SK-MEL-5 (cell line): ENCODE data around the gene MYBL2. TPM values are rescaled to one million over a fixed set of nuclear protein-coding genes. Genes with fewer than 3 reads are reported as not detected.
"Not testable (repeated sequence)": the region's sequence is repeated elsewhere in the genome, so short reads cannot be mapped to it uniquely, and the experiment has no call there.

ENCODE experiments used
- DNase-seq: peaks from one replicate; pipeline ENCODE4 v3.0.0-alpha.2; 2016; ENCODE audit warnings: low read depth, low spot score
- in situ Hi-C: cut with HindIII; loops from 2 replicates; pipeline ENCODE4 v1.10.0; 2016; ENCODE audit warnings: low sequenced_read_pairs, high pct_unique_total_duplicates, low pct_unique_long_range_greater_than_20kb
- total RNA-seq: library from RNA; depleted of rRNA; stranded (reverse); fragments of >200 nt; shearing (Covaris generic); gene quantifications from 2 replicates; pipeline ENCODE4 v1.2.3, GENCODE V29; 2014

MYBL2 gene
- total RNA-seq, 1 experiment from 2014 or later, result 10.4 TPM

DNA sequence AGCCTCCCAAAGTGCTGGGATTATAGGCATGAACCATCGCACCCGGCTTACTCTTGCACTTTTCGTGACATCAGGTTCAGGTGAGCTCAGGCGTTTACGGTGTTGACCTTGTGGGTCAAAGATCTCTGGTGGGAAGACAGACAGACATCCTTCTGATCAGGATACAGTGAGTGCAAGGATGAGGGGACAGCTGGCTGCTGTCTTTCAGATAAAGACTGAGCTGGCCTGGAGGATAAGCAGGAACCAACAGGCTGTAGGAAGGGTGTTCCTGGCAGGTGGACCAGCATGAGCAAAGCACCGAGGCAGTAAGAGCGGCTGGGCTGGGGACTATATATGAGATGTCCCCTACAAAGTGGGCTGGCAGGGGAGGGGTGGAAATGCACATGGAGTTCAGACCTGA is 71.0 kb downstream of the MYBL2 start:
- in situ Hi-C loops, result no loop called here
- DNase-seq, result no peak

DNA sequence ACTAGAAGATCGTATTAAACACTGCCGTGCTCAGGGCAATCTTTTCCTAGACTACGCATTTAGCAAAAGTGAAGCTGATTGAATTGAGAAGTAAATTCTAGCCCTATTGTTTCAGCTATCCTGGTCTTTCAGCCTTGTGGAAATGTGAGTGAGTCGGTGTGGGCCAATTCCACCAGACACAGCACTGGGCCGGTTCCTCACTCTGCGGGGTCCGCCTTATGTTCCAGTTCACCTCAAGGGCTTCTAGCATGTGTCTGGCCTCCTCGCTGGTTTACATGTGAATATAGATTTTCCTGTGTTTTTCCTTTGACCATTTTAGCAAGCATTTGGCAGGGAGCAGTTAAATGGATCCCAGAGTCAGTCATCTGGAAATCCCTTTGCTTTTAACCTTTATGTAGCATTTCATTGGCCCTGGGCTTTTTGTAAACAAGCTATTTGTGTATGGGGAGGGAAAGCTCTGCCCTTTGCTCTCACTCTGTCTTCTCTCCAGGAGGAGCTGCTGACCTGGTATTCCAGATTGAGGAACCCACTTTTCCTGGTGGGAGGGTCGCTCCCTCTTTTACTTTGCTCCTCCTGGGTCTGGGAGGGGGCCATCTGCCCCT is 72.3 kb downstream of the MYBL2 start:
- DNase-seq, result no peak
- in situ Hi-C loops, result no loop called here

DNA sequence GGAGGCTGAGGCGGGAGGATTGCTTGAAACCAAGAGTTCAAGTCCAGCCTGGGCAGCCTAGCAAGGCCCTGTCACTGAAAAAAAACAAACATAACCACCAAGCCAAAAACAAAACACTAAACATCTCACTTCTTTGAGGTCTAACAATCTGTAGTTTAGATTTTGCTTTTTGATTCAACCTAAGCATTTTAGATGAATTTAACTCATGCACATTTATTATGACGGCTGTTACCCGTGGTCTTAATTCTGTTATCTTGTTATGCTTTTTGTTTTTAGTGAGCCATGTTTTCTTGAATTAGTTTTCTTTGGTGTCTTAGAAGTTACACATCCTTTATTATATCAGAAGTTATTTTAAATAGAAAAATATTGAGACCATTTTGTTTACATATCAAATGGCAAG is 73.7 kb downstream of the MYBL2 start:
- in situ Hi-C loops, result no loop called here
- DNase-seq, result no peak

DNA sequence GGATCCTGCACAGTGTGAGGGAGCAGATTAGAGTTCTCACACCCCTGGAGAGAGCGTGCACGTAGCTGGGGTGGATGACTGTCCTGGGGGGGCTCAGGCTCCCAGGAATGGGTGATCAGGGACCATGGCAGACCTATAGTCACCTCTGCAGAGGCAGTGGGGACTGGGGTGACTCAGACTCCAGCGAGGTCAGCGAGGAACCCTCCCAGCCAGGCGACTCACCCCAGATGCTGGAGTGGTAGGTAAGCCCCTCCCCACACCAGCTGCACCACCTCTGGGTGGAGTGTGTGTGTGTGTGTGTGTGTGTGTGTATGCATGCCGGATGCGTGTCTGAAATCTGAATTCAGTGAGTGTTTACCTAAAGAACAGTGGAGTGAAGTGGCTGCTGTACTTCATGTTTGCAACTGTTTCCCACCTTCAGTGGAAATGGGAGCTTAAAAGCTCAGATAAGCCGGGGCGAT is 77.3 kb downstream of the MYBL2 start:
- DNase-seq, result no peak
- in situ Hi-C loops, result no loop called here

DNA sequence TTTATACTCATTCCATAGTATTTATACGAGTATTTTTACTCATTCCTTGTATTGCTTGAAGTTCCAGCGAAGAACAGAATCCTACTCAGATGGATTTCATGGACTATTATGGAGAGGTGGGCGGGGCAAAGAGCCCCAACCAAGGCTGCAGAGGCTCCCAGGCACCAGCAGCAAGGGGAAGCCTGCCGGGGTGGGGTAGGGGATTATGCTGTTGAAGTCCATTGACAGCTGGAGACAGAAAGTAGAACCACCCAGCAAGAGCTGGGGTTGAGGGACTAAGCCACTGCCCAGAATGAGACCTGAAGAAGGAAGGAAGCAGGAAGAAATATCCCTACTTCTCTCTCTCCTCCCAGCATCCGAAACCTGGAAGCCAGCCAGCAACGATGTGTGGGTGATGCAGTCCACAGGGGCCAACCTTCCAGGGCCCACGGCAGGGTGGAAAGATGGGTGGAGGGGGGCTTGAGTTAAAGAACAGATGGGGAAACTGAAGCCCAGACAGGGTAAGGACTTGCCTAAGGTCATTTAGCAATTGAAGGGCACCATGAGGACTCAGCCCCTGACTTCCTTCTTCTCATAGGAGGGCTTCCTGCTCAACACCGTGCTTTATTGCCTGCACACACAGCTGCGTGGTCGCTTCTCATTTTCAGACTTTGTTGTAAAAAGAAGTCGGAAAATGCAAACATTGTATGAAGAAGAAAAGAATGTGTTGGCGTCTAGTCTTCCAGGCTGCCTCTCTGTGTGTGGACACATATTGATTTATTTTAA is 78.2 kb downstream of the MYBL2 start:
- no peak for DNase-seq
- in situ Hi-C loops, result no loop called here

DNA sequence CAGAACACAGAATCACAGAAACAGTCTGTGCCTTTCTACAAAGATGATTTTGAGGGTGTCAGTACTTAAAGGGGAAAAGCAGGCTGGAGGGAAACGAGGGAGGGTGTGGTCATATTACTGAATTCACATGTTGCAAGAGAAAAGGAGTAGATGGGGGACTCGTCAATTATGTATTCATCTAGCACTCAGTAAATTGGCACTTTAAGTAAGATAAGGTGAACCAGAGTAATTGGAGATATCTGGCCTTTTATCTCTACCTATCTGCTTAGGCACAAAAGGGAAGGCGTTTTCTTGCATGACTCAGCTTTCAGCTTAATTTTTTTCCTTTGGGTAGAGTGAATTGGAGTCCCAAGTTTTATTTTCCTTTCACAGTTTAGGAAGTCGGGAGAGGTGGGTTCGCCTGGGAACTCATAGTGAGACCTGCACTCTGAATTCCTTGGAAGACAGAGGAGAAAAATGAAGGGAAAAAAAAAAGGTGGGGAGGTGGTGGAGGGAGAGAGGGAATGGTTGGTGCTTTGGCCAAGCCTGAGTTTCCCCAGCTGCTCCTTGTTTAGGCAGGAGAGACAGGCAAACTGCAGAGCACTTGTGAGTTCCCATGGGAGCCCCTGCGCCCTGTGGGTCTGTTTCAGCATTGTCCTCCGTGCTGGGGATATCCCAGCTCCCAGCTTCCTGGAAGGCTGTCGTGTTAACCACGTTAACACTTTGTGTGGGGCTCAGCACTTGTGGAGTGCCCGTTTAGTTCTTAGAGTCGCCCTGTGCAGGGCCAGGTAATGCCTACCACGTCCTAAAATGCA is 79.6 kb downstream of the MYBL2 start:
- no peak for DNase-seq
- in situ Hi-C loops, result no loop called here

DNA sequence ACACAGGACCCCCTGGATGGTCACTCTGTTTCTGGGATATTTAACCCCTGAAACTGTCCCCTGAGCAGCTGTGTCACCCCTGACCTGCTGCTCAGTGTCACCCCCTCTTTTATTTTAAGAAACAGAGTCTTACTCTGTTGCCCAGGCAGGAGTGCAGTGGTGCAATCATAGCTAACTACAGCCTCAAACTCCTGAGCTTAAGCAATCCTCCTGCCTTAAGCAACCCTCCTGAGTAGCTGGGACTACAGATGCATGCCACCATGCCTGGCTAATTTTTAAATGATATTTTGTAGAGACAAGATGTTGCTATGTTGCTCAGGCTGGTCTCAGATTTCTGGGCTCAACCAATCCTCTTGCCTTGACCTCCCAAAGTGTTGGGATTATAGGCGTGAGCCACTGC is 81.4 kb downstream of the MYBL2 start:
- in situ Hi-C loops, result no loop called here
- DNase-seq, result no peak

DNA sequence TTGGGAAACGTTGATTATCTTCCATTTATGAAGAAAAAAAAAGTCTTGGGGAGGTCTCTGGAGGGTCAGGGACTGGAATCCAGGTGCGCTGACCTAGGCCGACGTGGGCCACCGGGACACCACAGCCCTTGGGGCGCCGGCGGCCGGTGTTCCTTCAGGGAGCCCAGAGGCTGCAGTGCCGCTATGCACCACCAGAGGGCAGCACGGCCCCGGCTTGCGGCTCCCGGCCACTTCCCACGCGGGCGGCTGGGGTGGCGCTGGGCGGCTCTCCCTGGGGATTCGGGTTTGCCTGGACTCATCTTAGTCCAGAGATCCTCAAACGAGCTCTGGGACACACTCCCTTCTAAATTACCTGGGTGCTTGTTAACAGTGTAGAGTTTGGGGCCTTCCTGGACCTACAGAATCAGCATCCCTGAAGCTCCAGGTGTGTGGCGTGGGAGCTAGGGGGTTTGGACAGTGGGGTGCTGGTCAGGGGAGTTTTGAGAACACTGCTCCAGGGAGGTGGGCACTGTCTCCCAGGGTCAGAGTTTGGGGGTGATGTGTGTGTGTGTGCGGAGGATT is 82.9 kb downstream of the MYBL2 start:
- in situ Hi-C loops, result no loop called here
- peak; percentile 59 for DNase-seq

DNA sequence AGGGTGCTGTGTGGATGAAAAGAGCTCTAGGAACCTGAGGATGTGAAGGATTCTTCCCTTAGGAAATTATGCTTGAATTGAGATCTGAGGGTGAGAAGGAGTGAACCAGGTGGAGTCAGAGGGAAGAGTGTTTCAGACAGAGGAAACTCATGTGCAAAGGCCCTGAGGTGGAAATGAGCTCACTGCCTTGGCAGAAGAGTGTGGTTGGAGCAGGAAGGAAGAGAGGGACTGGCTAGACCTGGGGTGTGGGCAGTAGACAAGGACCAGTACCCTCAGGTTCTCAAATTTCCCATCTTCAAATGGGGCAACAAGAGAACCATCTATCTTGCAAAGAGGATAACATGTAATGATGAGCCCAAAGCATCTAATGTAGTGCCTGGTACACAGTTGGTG is 83.9 kb downstream of the MYBL2 start:
- in situ Hi-C loops, result no loop called here
- DNase-seq, result no peak

DNA sequence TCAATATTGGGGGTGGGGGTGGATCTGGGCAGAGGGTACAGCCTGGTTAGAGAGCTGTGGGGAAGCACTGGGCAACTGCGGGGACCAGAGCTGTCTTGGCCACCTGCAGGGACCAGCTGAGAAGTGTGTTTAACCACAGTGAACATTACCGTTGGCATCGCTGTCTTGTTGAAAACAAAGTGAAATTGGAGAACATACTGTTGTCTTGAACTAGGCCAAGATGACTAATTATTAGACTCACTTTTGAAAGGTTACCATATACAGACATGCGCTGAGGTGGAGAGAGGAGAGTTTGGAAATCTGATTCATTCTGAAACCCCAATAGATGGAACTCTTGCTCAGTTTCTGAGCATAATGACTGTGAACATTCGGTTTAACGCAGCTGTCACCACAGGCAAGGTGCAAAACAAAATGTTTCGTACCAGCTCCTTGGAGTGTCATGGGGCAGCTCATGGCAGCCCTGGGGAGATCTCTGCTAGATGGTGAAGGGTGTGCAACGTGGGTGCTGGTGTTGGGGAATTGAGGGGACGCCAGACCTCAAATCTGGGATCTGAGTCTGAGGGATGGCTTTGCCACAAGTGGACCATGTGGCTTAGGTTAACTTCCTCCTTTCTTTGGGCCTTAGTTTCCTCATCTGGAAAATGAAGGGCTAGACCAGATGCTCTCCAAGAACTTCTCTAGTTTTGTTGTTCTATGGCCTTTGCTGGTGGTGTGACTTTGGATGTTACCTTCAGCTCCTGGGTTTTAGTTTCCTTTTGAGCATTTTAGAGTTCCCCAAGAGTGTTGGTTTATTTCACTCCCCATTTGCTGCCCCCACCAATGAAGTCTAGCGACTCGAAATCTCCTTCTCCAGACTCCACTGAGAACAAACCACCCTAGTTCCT is 84.5 kb downstream of the MYBL2 start:
- in situ Hi-C loops, result no loop called here
- DNase-seq, result no peak

DNA sequence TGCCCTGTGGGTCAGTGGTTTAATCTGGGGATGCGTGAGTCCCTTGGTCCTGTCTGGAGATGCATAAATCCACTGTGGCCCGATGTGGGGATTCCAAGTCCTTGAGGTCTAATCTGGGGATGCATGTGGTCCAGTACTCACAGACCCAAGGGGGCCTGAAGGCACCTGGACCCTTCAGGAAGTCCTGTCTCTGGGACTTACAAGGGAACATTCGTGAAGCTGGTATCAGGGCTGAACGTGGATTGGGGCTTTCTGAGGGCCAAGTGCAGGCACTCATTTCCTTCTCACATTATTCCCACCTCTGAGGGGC is 85.1 kb downstream of the MYBL2 start:
- no peak for DNase-seq
- in situ Hi-C loops, result no loop called here

DNA sequence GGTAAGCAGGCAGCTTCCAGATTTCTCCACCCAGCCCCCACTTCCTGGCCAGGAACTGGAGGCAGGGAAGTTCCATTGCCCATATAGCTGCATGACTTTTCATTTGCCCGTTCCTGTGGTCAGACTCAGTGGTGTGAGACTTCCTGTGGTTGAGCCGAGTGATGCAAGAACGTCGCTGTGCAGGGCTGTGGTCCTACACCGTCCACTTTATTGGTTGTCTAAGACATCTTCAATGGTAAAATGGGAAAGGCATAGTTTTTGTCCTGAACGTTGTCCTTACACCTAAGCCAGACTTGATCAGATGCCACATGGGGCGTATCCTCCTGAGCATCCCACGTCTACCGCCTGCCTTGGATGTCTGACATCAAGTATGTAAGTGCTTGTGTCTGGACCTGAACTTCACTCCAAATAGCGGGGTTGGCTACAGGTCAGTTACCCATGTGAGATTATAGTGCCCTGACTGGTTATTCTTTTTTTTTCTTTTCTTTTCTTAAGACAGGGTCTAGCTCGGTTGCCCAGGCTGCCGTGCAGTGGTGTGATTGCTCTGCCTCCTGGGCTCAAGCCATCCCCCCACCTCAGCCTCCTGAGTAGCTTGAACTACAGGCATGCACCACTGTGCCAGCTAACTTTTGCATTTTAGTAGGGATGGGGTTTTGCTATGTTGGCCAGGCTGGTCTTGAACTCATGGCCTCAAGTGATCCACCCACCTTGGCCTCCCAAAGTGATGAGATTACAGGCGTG is 85.8 kb downstream of the MYBL2 start:
- DNase-seq, result peak; percentile 43
- in situ Hi-C loops, result no loop called here

DNA sequence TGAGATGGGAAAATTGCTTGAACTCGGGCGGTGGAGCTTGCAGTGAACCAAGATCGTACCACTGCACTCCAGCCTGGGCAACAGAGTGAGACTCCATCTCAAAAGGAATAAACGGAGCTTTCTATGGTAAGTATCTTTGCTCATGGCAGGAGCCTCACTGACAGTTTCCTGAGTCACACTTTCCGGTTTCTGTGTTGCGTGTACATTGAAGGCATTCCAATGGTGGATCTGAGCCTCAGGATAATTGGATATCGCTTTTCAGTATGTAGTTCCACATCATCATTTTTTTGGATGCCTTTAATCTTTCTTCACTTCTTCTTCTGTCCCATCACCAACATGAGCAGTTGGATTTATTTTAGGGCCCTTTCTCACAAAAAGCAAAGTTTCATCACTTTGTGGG is 88.5 kb downstream of the MYBL2 start:
- in situ Hi-C loops, result no loop called here
- no peak for DNase-seq

DNA sequence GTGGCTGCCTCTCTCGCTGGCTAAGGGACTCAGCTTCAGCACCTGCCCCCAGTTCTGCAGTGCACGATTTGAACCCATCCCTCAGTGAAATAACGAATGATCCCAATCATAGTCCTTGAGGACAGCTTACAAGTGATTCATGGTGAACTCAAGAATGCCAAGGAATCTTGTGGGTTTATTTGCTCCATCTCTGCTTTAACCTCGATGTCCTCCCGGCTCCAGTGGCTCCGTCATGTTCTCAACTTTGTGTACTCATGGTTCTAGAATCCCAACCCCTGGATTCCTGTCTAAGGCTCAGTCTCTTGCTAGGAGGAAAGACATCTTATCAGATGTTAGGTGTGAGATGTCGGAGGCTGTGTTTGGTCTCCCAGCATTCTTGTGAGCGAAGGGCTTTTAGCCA is 88.9 kb downstream of the MYBL2 start:
- no peak for DNase-seq
- in situ Hi-C loops, result no loop called here

DNA sequence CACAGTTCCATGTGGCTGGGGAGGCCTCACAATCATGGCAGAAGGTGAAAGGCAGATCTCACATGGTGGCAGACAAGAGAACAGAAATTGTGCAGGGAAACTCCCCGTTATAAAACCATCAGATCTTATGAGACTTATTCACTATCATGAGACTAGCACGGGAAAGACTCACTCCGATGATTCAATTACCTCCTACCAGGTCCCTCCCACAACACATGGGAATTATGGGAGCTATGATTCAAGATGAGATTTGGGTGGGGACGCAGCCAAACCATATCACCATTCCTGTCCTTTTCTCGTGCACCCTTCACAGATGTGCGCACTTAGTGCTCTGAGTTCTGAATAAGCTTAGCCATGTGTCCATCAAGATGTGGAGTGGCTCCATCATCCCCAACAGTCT is 91.0 kb downstream of the MYBL2 start:
- in situ Hi-C loops, result not testable (repeated sequence)
- peak; percentile 64 for DNase-seq

DNA sequence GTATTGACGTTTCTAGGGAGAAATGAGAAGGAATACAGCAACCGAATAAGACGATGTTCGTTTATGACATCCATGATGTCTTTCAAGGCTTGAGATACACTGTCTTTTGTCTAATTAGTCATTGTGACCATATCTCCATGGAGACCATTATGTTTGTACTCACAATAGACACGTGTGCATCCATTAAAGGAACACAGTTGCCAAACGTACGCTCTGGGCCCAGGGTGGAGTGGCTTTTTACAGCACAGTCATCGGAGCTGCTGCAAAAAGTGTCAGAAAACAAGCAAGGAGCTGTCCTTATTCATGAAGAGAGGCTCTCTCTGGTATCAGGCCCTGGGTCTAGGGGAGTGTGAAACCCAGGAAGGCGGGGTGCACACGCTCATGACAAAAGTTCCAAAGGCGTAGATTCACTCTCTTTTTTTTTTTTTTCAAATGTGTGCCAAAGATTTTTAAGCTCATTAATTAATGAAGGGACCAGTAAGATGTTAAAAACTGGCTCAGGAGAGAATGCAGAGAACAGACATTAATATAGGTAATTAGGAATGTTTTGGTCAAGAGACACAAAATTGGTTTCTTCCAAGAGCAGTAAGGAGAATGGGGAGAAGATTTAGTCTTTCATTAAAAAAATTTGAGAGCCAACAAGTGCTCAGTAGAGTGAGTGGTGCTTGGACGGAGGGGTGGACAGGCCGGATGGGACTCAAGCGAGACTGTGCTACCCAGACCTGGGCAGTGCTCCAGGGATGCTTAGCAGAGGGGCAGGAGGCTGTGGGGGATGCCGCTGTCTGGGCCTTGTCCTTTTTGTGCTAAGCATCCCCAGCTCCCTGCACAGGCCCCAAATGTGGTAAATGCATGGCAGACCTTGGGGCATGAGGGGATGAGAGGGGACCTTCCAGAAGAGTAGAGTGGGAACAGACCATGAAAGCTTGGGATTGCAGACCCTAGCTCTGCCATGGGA is 94.7 kb downstream of the MYBL2 start:
- DNase-seq, result no peak
- in situ Hi-C loops, result no loop called here
